Measurements from ENCODE around the gene SH3RF1.

Gene SH3RF1

GRCh38 chr4:169251291-169252235, 19.2 kb downstream of the SH3RF1 start:
- Histone ChIP-seq H3K4me1 (ENCODE audit: control extremely low read depth in 1 of 4, control insufficient read depth in 4 of 4, insufficient read depth in 4 of 4, low read length in 3 of 4) (peaks cover 9 to 53% (median 30%) of the 10 kb centered on the region in 4 experiments), H3K4me3 (ENCODE audit: control insufficient read depth in 1 of 7, extremely low read depth in 1 of 7, insufficient read depth in 4 of 7, low read depth in 2 of 7, low read length in 6 of 7) (no peak overlapping the region), H3K27ac (ENCODE audit: insufficient read depth in 1 of 2, low read depth in 1 of 2, low read length in 2 of 2, poor library complexity in 1 of 2, severe bottlenecking in 2 of 2) (no peak overlapping the region), H3K9me3 (ENCODE audit: control extremely low read depth in 1 of 5, control insufficient read depth in 4 of 5, insufficient read depth in 2 of 5, low read depth in 1 of 5, low read length in 4 of 5) (no peaks in the 10 kb centered on the region), H3K27me3 (replicated peaks in 2 of 5; ENCODE audit: control insufficient read depth in 4 of 5, insufficient read depth in 5 of 5, low read length in 4 of 5) (no peaks in the 10 kb centered on the region), H3K36me3 (ENCODE audit: control insufficient read depth in 4 of 4, insufficient read depth in 4 of 4, low read length in 3 of 4) (no peaks in the 10 kb centered on the region)
- 99% methylated on average over 10 of the region's 13 CpGs for WGBS (ENCODE audit: insufficient coverage)
- CTCF ChIA-PET, result interaction anchor here (0.6 to 1.9 kb wide), 4 partner anchors 9 to 216 kb away, joined by 3 to 4 read pairs (median 4); no protein-coding TSS in a partner anchor
- DNase-seq, result no peak
- POLR2A ChIA-PET, result interaction anchor here (1.1 kb wide), 1 partner anchor 19 kb away, joined by 4 read pairs; no protein-coding TSS in a partner anchor

DNA sequence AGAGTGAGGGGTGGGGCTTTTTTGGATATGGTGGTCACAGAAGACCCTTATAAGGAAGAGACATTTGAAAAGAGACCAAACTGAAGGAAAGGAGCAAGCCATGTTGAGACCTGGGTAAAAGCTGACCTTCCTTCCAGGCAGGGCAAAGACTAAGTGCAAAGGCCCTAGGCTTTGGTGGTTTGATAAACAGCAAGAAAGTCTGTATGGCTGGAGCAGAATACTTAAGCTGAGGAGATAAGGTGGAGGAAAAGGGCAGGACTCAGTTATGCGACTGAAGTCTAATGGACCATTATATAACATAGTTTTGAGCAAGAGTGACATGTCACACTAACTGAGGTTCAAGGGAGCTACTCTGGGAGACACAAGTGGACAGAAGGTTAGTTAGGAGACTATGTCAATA, 20.0 kb downstream of the SH3RF1 start:
- DNase-seq, result no peak
- H3K27ac ChIP-seq (ENCODE audit: insufficient read depth in 1 of 2, low read depth in 1 of 2, low read length in 2 of 2, poor library complexity in 1 of 2, severe bottlenecking in 2 of 2), result no peak overlapping the region
- no CpG with 5 or more reads among the region's 1 CpG for WGBS (ENCODE audit: insufficient coverage)
- peaks cover 9 to 49% (median 26%) of the 10 kb centered on the region in 4 experiments for H3K4me1 ChIP-seq (ENCODE audit: control extremely low read depth in 1 of 4, control insufficient read depth in 4 of 4, insufficient read depth in 4 of 4, low read length in 3 of 4)
- H3K36me3 ChIP-seq (ENCODE audit: control insufficient read depth in 4 of 4, insufficient read depth in 4 of 4, low read length in 3 of 4), result no peaks in the 10 kb centered on the region
- no peak overlapping the region for H3K4me3 ChIP-seq (ENCODE audit: control insufficient read depth in 1 of 7, extremely low read depth in 1 of 7, insufficient read depth in 4 of 7, low read depth in 2 of 7, low read length in 6 of 7)
- no peaks in the 10 kb centered on the region for H3K27me3 ChIP-seq (replicated peaks in 2 of 5; ENCODE audit: control insufficient read depth in 4 of 5, insufficient read depth in 5 of 5, low read length in 4 of 5)
- POLR2A ChIA-PET, result interaction anchor here (1.1 kb wide), 1 partner anchor 19 kb away, joined by 4 read pairs; no protein-coding TSS in a partner anchor
- CTCF ChIA-PET, result interaction anchor here (0.6 to 1.3 kb wide), 3 partner anchors 10 to 217 kb away, joined by 3 to 4 read pairs (median 3); no protein-coding TSS in a partner anchor
- H3K9me3 ChIP-seq (ENCODE audit: control extremely low read depth in 1 of 5, control insufficient read depth in 4 of 5, insufficient read depth in 2 of 5, low read depth in 1 of 5, low read length in 4 of 5), result no peaks in the 10 kb centered on the region

DNA sequence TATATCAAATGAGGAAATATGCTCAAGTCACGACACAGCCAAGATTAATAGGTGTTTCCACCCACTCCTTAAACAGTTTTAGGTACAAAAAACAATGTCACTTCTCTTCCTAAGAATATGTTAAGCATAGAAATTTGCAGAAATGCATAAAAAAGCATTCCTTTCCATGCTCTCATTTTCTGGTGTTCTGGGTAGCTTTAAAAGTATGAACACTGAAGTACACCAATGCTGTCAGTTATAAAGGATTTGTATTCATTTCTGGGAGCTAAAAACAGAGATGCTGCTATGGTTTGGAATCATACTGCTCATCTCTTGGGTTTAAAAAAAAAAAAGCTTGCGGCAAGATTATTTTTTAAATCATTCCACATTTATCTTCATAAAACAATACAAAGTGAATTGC, 20.8 kb downstream of the SH3RF1 start:
- no peaks in the 10 kb centered on the region for H3K27me3 ChIP-seq (replicated peaks in 2 of 5; ENCODE audit: control insufficient read depth in 4 of 5, insufficient read depth in 5 of 5, low read length in 4 of 5)
- no CpG with 5 or more reads among the region's 2 CpGs for WGBS (ENCODE audit: insufficient coverage)
- H3K4me3 ChIP-seq (ENCODE audit: control insufficient read depth in 1 of 7, extremely low read depth in 1 of 7, insufficient read depth in 4 of 7, low read depth in 2 of 7, low read length in 6 of 7), result peak overlapping the region in 1 of 7 experiments; percentile 6
- peaks cover 9 to 42% (median 24%) of the 10 kb centered on the region in 4 experiments for H3K4me1 ChIP-seq (ENCODE audit: control extremely low read depth in 1 of 4, control insufficient read depth in 4 of 4, insufficient read depth in 4 of 4, low read length in 3 of 4)
- no peaks in the 10 kb centered on the region for H3K36me3 ChIP-seq (ENCODE audit: control insufficient read depth in 4 of 4, insufficient read depth in 4 of 4, low read length in 3 of 4)
- no peak for DNase-seq
- H3K27ac ChIP-seq (ENCODE audit: insufficient read depth in 1 of 2, low read depth in 1 of 2, low read length in 2 of 2, poor library complexity in 1 of 2, severe bottlenecking in 2 of 2), result no peak overlapping the region
- CTCF ChIA-PET, result interaction anchor here (1.3 kb wide), 1 partner anchor 16 kb away, joined by 4 read pairs; no protein-coding TSS in a partner anchor
- POLR2A ChIA-PET, result interaction anchor here (1.1 kb wide), 1 partner anchor 20 kb away, joined by 4 read pairs; no protein-coding TSS in a partner anchor
- H3K9me3 ChIP-seq (ENCODE audit: control extremely low read depth in 1 of 5, control insufficient read depth in 4 of 5, insufficient read depth in 2 of 5, low read depth in 1 of 5, low read length in 4 of 5), result no peaks in the 10 kb centered on the region

GRCh38 chr4:169249214-169249973, 21.4 kb downstream of the SH3RF1 start:
- no peaks in the 10 kb centered on the region for H3K36me3 ChIP-seq (ENCODE audit: control insufficient read depth in 4 of 4, insufficient read depth in 4 of 4, low read length in 3 of 4)
- peaks cover 12 to 36% (median 24%) of the 10 kb centered on the region in 4 experiments for H3K4me1 ChIP-seq (ENCODE audit: control extremely low read depth in 1 of 4, control insufficient read depth in 4 of 4, insufficient read depth in 4 of 4, low read length in 3 of 4)
- peak overlapping the region in 2 of 7 experiments; percentile 6 to 10 for H3K4me3 ChIP-seq (ENCODE audit: control insufficient read depth in 1 of 7, extremely low read depth in 1 of 7, insufficient read depth in 4 of 7, low read depth in 2 of 7, low read length in 6 of 7)
- ChIA-PET POLR2A (no interaction called here), CTCF (no interaction called here)
- WGBS (ENCODE audit: insufficient coverage), result 0% methylated on average over 1 of the region's 6 CpGs
- no peaks in the 10 kb centered on the region for H3K27me3 ChIP-seq (replicated peaks in 2 of 5; ENCODE audit: control insufficient read depth in 4 of 5, insufficient read depth in 5 of 5, low read length in 4 of 5)
- H3K9me3 ChIP-seq (ENCODE audit: control extremely low read depth in 1 of 5, control insufficient read depth in 4 of 5, insufficient read depth in 2 of 5, low read depth in 1 of 5, low read length in 4 of 5), result no peaks in the 10 kb centered on the region
- no peak overlapping the region for H3K27ac ChIP-seq (ENCODE audit: insufficient read depth in 1 of 2, low read depth in 1 of 2, low read length in 2 of 2, poor library complexity in 1 of 2, severe bottlenecking in 2 of 2)
- peak in 2 of 3 donors; percentile 36 to 61 for DNase-seq

GRCh38 chr4:169248645-169249044, 22.1 kb downstream of the SH3RF1 start:
- H3K27ac ChIP-seq (ENCODE audit: insufficient read depth in 1 of 2, low read depth in 1 of 2, low read length in 2 of 2, poor library complexity in 1 of 2, severe bottlenecking in 2 of 2), result no peak overlapping the region
- H3K9me3 ChIP-seq (ENCODE audit: control extremely low read depth in 1 of 5, control insufficient read depth in 4 of 5, insufficient read depth in 2 of 5, low read depth in 1 of 5, low read length in 4 of 5), result no peaks in the 10 kb centered on the region
- WGBS (ENCODE audit: insufficient coverage), result 100% methylated on average over 3 of the region's 8 CpGs
- ChIA-PET POLR2A (no interaction called here), CTCF (no interaction called here)
- no peaks in the 10 kb centered on the region for H3K36me3 ChIP-seq (ENCODE audit: control insufficient read depth in 4 of 4, insufficient read depth in 4 of 4, low read length in 3 of 4)
- peaks cover 15 to 42% (median 30%) of the 10 kb centered on the region in 4 experiments for H3K4me1 ChIP-seq (ENCODE audit: control extremely low read depth in 1 of 4, control insufficient read depth in 4 of 4, insufficient read depth in 4 of 4, low read length in 3 of 4)
- H3K27me3 ChIP-seq (replicated peaks in 2 of 5; ENCODE audit: control insufficient read depth in 4 of 5, insufficient read depth in 5 of 5, low read length in 4 of 5), result no peaks in the 10 kb centered on the region
- no peak overlapping the region for H3K4me3 ChIP-seq (ENCODE audit: control insufficient read depth in 1 of 7, extremely low read depth in 1 of 7, insufficient read depth in 4 of 7, low read depth in 2 of 7, low read length in 6 of 7)
- no peak for DNase-seq

- WGBS (ENCODE audit: insufficient coverage), result 100% methylated on average over 2 of the region's 2 CpGs
- no peak overlapping the region for H3K27ac ChIP-seq (ENCODE audit: insufficient read depth in 1 of 2, low read depth in 1 of 2, low read length in 2 of 2, poor library complexity in 1 of 2, severe bottlenecking in 2 of 2)
Observed at GRCh38 chr4:169246957-169247396, 23.8 kb downstream of the SH3RF1 start.

More at GRCh38 chr4:169246957-169247396, 23.8 kb downstream of the SH3RF1 start:
- peaks cover 0 to 3% (median 0%) of the 10 kb centered on the region in 5 experiments for H3K9me3 ChIP-seq (ENCODE audit: control extremely low read depth in 1 of 5, control insufficient read depth in 4 of 5, insufficient read depth in 2 of 5, low read depth in 1 of 5, low read length in 4 of 5)
- H3K27me3 ChIP-seq (replicated peaks in 2 of 5; ENCODE audit: control insufficient read depth in 4 of 5, insufficient read depth in 5 of 5, low read length in 4 of 5), result no peaks in the 10 kb centered on the region
- H3K4me3 ChIP-seq (ENCODE audit: control insufficient read depth in 1 of 7, extremely low read depth in 1 of 7, insufficient read depth in 4 of 7, low read depth in 2 of 7, low read length in 6 of 7), result no peak overlapping the region
- H3K4me1 ChIP-seq (ENCODE audit: control extremely low read depth in 1 of 4, control insufficient read depth in 4 of 4, insufficient read depth in 4 of 4, low read length in 3 of 4), result peaks cover 13 to 27% (median 21%) of the 10 kb centered on the region in 4 experiments
- POLR2A ChIA-PET, result no interaction called here
- no peak for DNase-seq
- CTCF ChIA-PET, result interaction anchor here (0.7 to 1.2 kb wide), 6 partner anchors 10 to 23 kb away, joined by 3 to 5 read pairs (median 3); partner anchors contain the start of gene SH3RF1
- peaks cover 0 to 2% (median 0%) of the 10 kb centered on the region in 4 experiments for H3K36me3 ChIP-seq (ENCODE audit: control insufficient read depth in 4 of 4, insufficient read depth in 4 of 4, low read length in 3 of 4)

Data from common myeloid progenitor, CD34-positive (primary cell).